CD14-positive monocyte (primary cell): ENCODE results near the gene NCBP3. TPM values are rescaled to one million over a fixed set of nuclear protein-coding genes. Genes with fewer than 3 reads are reported as not detected.

Source experiments
- DNase-seq, 3 donors: peaks; one replicate each; pipeline ENCODE4 v3.0.0-alpha.2; 2011 to 2022
- H2AFZ ChIP-seq: 2 replicates; pipeline ENCODE4 v1.6.0; 2012; ENCODE audit warnings: mild to moderate bottlenecking, low read depth, low read length, inconsistent platforms; ENCODE audit not compliant: insufficient read depth, poor library complexity, severe bottlenecking
- H3K27ac ChIP-seq, 2 donors: 1 replicate in 1 of 2; 2 replicates in 1 of 2; pipeline ENCODE4 v1.5.1; 2012 to 2013; ENCODE audit warnings: low read length in 2 of 2, control low read depth in 1 of 2, inconsistent platforms in 1 of 2, low read depth in 1 of 2, mild to moderate bottlenecking in 1 of 2
- H3K27me3 ChIP-seq, 2 donors: one replicate each; pipeline versions ENCODE4 v1.6.0 to v1.6.1; 2011 to 2013; ENCODE audit warnings: low read length in 2 of 2; ENCODE audit not compliant: control insufficient read depth in 2 of 2, insufficient read depth in 2 of 2
- H3K36me3 ChIP-seq, 2 donors: replicated peaks in 1 of 2; 1 replicate in 1 of 2; 2 replicates in 1 of 2; pipeline versions ENCODE4 v1.5.1 to v1.6.1; 2012 to 2013; ENCODE audit warnings: low read length in 2 of 2, control low read depth in 1 of 2, inconsistent platforms in 1 of 2, mild to moderate bottlenecking in 1 of 2; ENCODE audit not compliant: insufficient read depth in 2 of 2, control insufficient read depth in 1 of 2
- H3K4me1 ChIP-seq, 2 donors: 1 replicate in 1 of 2; 2 replicates in 1 of 2; pipeline versions ENCODE4 v1.5.1 to v1.6.1; 2012 to 2013; ENCODE audit warnings: low read length in 2 of 2, control low read depth in 1 of 2, inconsistent platforms in 1 of 2, mild to moderate bottlenecking in 1 of 2, moderate library complexity in 1 of 2; ENCODE audit not compliant: insufficient read depth in 2 of 2, control insufficient read depth in 1 of 2
- H3K4me2 ChIP-seq: replicated peaks from 2 replicates; pipeline ENCODE3; 2012; ENCODE audit warnings: low read length, moderate library complexity, mild to moderate bottlenecking; ENCODE audit not compliant: poor library complexity, severe bottlenecking; ENCODE audit errors: extremely low read depth
- H3K4me3 ChIP-seq, 3 experiments: fragments of 200-600 bp in 1 of 3; sonication (generic) in 1 of 3; replicated peaks in 1 of 3; 1 replicate in 2 of 3; 2 replicates in 1 of 3; pipeline ENCODE4 v1.5.1; 2011 to 2013; ENCODE audit warnings: low read length in 3 of 3, mild to moderate bottlenecking in 3 of 3, control low read depth in 2 of 3, low read depth in 2 of 3, inconsistent platforms in 1 of 3, moderate library complexity in 1 of 3
- H3K79me2 ChIP-seq: 2 replicates; pipeline ENCODE4 v1.6.0; 2012; ENCODE audit warnings: mild to moderate bottlenecking, control low read depth, inconsistent platforms, low read length, moderate library complexity; ENCODE audit not compliant: insufficient read depth
- H3K9ac ChIP-seq: 2 replicates; pipeline ENCODE4 v1.6.0; 2017; ENCODE audit warnings: low read length, mild to moderate bottlenecking; ENCODE audit not compliant: insufficient read depth, poor library complexity, severe bottlenecking
- H3K9me3 ChIP-seq, 2 donors: replicated peaks in 1 of 2; 1 replicate in 1 of 2; 2 replicates in 1 of 2; pipeline versions ENCODE4 v1.5.1 to v1.6.1; 2012 to 2013; ENCODE audit warnings: low read length in 2 of 2, control low read depth in 1 of 2; ENCODE audit not compliant: control insufficient read depth in 1 of 2, insufficient read depth in 1 of 2
- H4K20me1 ChIP-seq: 2 replicates; pipeline ENCODE4 v1.6.0; 2012; ENCODE audit warnings: mild to moderate bottlenecking, low read length, control low read depth, moderate library complexity; ENCODE audit not compliant: insufficient read depth
- H3K27ac Mint-ChIP-seq, 7 donors: one replicate each; pipeline ENCODE4 v1.8.0; 2020; ENCODE audit warnings: mild to moderate bottlenecking in 7 of 7, mixed read lengths in 7 of 7, moderate library complexity in 6 of 7, inconsistent platforms in 2 of 7
- H3K27me3 Mint-ChIP-seq, 3 donors: one replicate each; pipeline ENCODE4 v1.8.0; 2021 to 2022; ENCODE audit warnings: low read depth in 3 of 3, mild to moderate bottlenecking in 3 of 3, mixed read lengths in 3 of 3, moderate library complexity in 3 of 3, inconsistent platforms in 1 of 3
- H3K36me3 Mint-ChIP-seq, 2 donors: one replicate each; pipeline ENCODE4 v1.8.0; 2020; ENCODE audit warnings: mixed read lengths in 2 of 2, inconsistent platforms in 1 of 2, mild to moderate bottlenecking in 1 of 2
- H3K4me1 Mint-ChIP-seq: one replicate; pipeline ENCODE4 v1.8.0; 2020; ENCODE audit warnings: mild to moderate bottlenecking, mixed read lengths
- H3K4me3 Mint-ChIP-seq, 2 donors: one replicate each; pipeline ENCODE4 v1.8.0; 2020; ENCODE audit warnings: mild to moderate bottlenecking in 2 of 2, mixed read lengths in 2 of 2, moderate library complexity in 1 of 2
- H3K9me3 Mint-ChIP-seq, 7 donors: one replicate each; pipeline ENCODE4 v1.8.0; 2020 to 2022; ENCODE audit warnings: mixed read lengths in 7 of 7, mild to moderate bottlenecking in 6 of 7, moderate library complexity in 6 of 7, inconsistent platforms in 2 of 7
- WGBS: methylation state at CpG from one replicate; pipeline ENCODE4 v1.1.5; 2013; ENCODE audit warnings: missing lambda C conversion rate; ENCODE audit not compliant: insufficient coverage; 5-methylcytosine and 5-hydroxymethylcytosine counted together
- intact Hi-C, 2 donors: fragments of 100-400 bp; cut with micrococcal nuclease; formaldehyde crosslinking; loops; one replicate each; pipeline versions ENCODE4 v1.15.0 to v1.15.1; 2023
- polyA plus RNA-seq, 3 donors: library from polyadenylated mRNA; depleted of rRNA in 1 of 3; unstranded in 2 of 3; stranded (reverse) in 1 of 3; fragments of 300-500 nt in 2 of 3; fragments of >200 nt in 1 of 3; fragmentation: Illumina TruSeq in 2 of 3; gene quantifications; 1 replicate in 2 of 3; 2 replicates in 1 of 3; pipeline ENCODE4 v1.2.3, GENCODE V29; 2012 to 2021
- TF ChIP-seq, protein P1 (sequence below): fragments of 200-600 bp; IDR thresholded peaks from one replicate; pipeline ENCODE4 v1.8.0; 2022; ENCODE audit warnings: antibody characterized with exemption, mild to moderate bottlenecking

NCBP3 gene
- polyA plus RNA-seq, 3 donors = 4.9 to 19.0 (median 8.5) TPM

DNA sequence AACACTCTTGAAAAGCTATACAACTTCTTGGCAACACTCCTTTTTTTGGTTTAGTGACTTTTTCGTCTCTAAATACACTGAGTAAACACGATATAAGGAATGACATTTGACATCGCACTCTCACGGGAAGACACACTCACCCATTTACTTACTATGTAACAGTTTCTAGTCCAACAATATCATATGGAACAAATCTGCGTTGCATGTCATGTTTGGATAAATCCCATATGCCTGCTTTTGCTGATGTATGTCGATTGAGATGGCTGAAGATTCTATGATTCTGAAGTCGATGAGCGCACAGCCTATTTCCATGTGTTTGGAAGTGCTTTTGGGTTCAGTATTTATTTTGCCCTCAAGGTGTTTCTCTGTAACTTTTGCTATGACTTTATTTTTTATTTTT lies 63.3 kb downstream of the NCBP3 start:
- intact Hi-C loops = no loop called here

GRCh38 chr17:3780986-3781385 lies 65.1 kb downstream of the NCBP3 start:
- intact Hi-C loops = no loop called here
- Mint-ChIP-seq H3K27me3 (peaks cover 0 to 3% (median 1%) of the 10 kb centered on the region in 3 donors), H3K4me1 (peaks cover 5% of the 10 kb centered on the region), H3K36me3 (no peaks in the 10 kb centered on the region), H3K27ac (no peak overlapping the region), H3K9me3 (peaks cover 0 to 3% (median 0%) of the 10 kb centered on the region in 7 donors), H3K4me3 (no peak overlapping the region)
- Histone ChIP-seq H3K4me1 (no peaks in the 10 kb centered on the region), H3K36me3 (no peaks in the 10 kb centered on the region), H3K4me3 (no peak overlapping the region), H3K9me3 (no peaks in the 10 kb centered on the region), H3K27me3 (no peaks in the 10 kb centered on the region), H4K20me1 (no peaks in the 10 kb centered on the region), H3K4me2 (no peak overlapping the region), H3K27ac (no peak overlapping the region), H3K9ac (no peak overlapping the region), H3K79me2 (no peaks in the 10 kb centered on the region), H2AFZ (no peak overlapping the region)
- no peak for DNase-seq
- TF ChIP-seq, protein P1, sequence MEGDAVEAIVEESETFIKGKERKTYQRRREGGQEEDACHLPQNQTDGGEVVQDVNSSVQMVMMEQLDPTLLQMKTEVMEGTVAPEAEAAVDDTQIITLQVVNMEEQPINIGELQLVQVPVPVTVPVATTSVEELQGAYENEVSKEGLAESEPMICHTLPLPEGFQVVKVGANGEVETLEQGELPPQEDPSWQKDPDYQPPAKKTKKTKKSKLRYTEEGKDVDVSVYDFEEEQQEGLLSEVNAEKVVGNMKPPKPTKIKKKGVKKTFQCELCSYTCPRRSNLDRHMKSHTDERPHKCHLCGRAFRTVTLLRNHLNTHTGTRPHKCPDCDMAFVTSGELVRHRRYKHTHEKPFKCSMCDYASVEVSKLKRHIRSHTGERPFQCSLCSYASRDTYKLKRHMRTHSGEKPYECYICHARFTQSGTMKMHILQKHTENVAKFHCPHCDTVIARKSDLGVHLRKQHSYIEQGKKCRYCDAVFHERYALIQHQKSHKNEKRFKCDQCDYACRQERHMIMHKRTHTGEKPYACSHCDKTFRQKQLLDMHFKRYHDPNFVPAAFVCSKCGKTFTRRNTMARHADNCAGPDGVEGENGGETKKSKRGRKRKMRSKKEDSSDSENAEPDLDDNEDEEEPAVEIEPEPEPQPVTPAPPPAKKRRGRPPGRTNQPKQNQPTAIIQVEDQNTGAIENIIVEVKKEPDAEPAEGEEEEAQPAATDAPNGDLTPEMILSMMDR = no peak
- WGBS = 75% methylated on average over 1 of the region's 6 CpGs

More for the DNA sequence above, 63.3 kb downstream of the NCBP3 start:
- Histone ChIP-seq H3K79me2 (no peaks in the 10 kb centered on the region), H3K27ac (no peak overlapping the region), H3K27me3 (no peaks in the 10 kb centered on the region), H3K36me3 (no peaks in the 10 kb centered on the region), H3K4me1 (no peaks in the 10 kb centered on the region), H3K9me3 (no peaks in the 10 kb centered on the region), H4K20me1 (no peaks in the 10 kb centered on the region), H3K9ac (no peak overlapping the region), H3K4me2 (no peak overlapping the region), H3K4me3 (no peak overlapping the region), H2AFZ (no peak overlapping the region)
- no peak for DNase-seq
- H3K27me3 Mint-ChIP-seq = peaks cover 0 to 3% (median 1%) of the 10 kb centered on the region in 3 donors
- no peaks in the 10 kb centered on the region for H3K36me3 Mint-ChIP-seq
- H3K4me3 Mint-ChIP-seq = no peak overlapping the region
- no peak overlapping the region for H3K27ac Mint-ChIP-seq
- WGBS = 96% methylated on average over 6 of the region's 8 CpGs
- H3K4me1 Mint-ChIP-seq = peaks cover 5% of the 10 kb centered on the region
- TF ChIP-seq, protein P1 = no peak
- H3K9me3 Mint-ChIP-seq = peaks cover 0 to 3% (median 1%) of the 10 kb centered on the region in 7 donors
